Prostate gland (tissue), 2 donors: ENCODE measurements around the gene PCDHB7. TPM values are rescaled to one million over a fixed set of nuclear protein-coding genes. Genes with fewer than 3 reads are reported as not detected.
"Not testable (repeated sequence)": the region's sequence is repeated elsewhere in the genome, so short reads cannot be mapped to it uniquely, and the experiment has no call there.

ENCODE experiments used
- DNase-seq: peaks from one replicate; pipeline ENCODE4 v3.0.0-alpha.2; 2019; ENCODE audit warnings: low spot score
- H3K27ac ChIP-seq, 2 donors: fragments of 200-600 bp; sonication (generic); 2 replicates each; pipeline ENCODE4 v1.5.1; 2017 to 2019
- H3K27me3 ChIP-seq: fragments of 200-600 bp; sonication (generic); replicated peaks from 2 replicates; pipeline ENCODE4 v1.5.1; 2019; ENCODE audit not compliant: insufficient read depth
- H3K36me3 ChIP-seq, 2 donors: fragments of 200-600 bp; sonication (generic); 1 replicate in 1 of 2; 2 replicates in 1 of 2; pipeline versions ENCODE4 v1.5.1 to v1.8.1; 2017 to 2019
- H3K4me1 ChIP-seq: fragments of 200-600 bp; sonication (generic); replicated peaks from 2 replicates; pipeline ENCODE4 v1.5.1; 2019
- H3K4me3 ChIP-seq, 2 donors: fragments of 200-600 bp; sonication (generic); 2 replicates each; pipeline ENCODE4 v1.5.1; 2017 to 2019
- H3K9me3 ChIP-seq: fragments of 200-600 bp; sonication (generic); 2 replicates; pipeline ENCODE4 v1.5.1; 2017
- CTCF ChIP-seq, 4 experiments: fragments of 200-600 bp in 2 of 4; fragments of 450-650 bp in 2 of 4; sonication (generic) in 2 of 4; IDR thresholded peaks; 1 replicate in 3 of 4; 2 replicates in 1 of 4; pipeline ENCODE4 v1.5.1; 2016 to 2019; ENCODE audit warnings: antibody characterized with exemption in 4 of 4, mild to moderate bottlenecking in 2 of 4, moderate library complexity in 2 of 4
- POLR2A ChIP-seq: fragments of 450-650 bp; IDR thresholded peaks from one replicate; pipeline ENCODE4 v1.6.1; 2016; ENCODE audit warnings: antibody characterized with exemption, mild to moderate bottlenecking
- POLR2AphosphoS5 ChIP-seq: sonication (generic); formaldehyde crosslinking; IDR thresholded peaks from one replicate; pipeline ENCODE4 v1.6.1; 2017; ENCODE audit warnings: antibody characterized with exemption
- WGBS: methylation state at CpG from one replicate; pipeline ENCODE4 v1.1.5; 2018; 5-methylcytosine and 5-hydroxymethylcytosine counted together
- intact Hi-C: fragments of 100-400 bp; cut with DNase I; formaldehyde crosslinking; loops from one replicate; pipeline ENCODE4 v1.14.2; 2022
- total RNA-seq, 2 donors: library from RNA; depleted of rRNA; stranded (reverse); fragments of >200 nt; gene quantifications; one replicate each; pipeline ENCODE4 v1.1.0, GENCODE V29; 2016

The PCDHB7 gene
- total RNA-seq, 2 donors from 2014 or later = 1.2 to 1.9 TPM

GRCh38 chr5:141180313-141180712, 7.9 kb downstream of the PCDHB7 start:
- Histone ChIP-seq H3K27ac (no peak overlapping the region), H3K27me3 (no peaks in the 10 kb centered on the region), H3K4me3 (no peak overlapping the region), H3K4me1 (no peaks in the 10 kb centered on the region), H3K9me3 (peaks cover 3% of the 10 kb centered on the region), H3K36me3 (no peaks in the 10 kb centered on the region)
- 12% methylated on average over 1 of the region's 1 CpG for WGBS
- intact Hi-C loops = no loop called here
- DNase-seq = no peak
- TF ChIP-seq POLR2AphosphoS5 (no peak), CTCF (IDR thresholded peaks at IDR 0.05) (no peak), POLR2A (no peak)

GRCh38 chr5:141182248-141182647, 9.8 kb downstream of the PCDHB7 start, which contains the start of gene PCDHB16:
Gene PCDHB16, plus strand, starts transcription at chr5:141182387. Its CDS starts 173 bp downstream, at chr5:141182560.
- Histone ChIP-seq H3K36me3 (no peaks in the 10 kb centered on the region), H3K27me3 (no peaks in the 10 kb centered on the region), H3K4me3 (no peak within 1 kb of the TSS), H3K9me3 (peaks cover 3% of the 10 kb centered on the region), H3K27ac (no peak within 1 kb of the TSS), H3K4me1 (no peaks in the 10 kb centered on the region)
- no peak for TF ChIP-seq POLR2A
- TF ChIP-seq POLR2AphosphoS5 = no peak
- no peak for TF ChIP-seq CTCF (IDR thresholded peaks at IDR 0.05)
- intact Hi-C loops = no loop called here
- WGBS = 12% methylated on average over 13 of the region's 13 CpGs
- no peak for DNase-seq

DNA sequence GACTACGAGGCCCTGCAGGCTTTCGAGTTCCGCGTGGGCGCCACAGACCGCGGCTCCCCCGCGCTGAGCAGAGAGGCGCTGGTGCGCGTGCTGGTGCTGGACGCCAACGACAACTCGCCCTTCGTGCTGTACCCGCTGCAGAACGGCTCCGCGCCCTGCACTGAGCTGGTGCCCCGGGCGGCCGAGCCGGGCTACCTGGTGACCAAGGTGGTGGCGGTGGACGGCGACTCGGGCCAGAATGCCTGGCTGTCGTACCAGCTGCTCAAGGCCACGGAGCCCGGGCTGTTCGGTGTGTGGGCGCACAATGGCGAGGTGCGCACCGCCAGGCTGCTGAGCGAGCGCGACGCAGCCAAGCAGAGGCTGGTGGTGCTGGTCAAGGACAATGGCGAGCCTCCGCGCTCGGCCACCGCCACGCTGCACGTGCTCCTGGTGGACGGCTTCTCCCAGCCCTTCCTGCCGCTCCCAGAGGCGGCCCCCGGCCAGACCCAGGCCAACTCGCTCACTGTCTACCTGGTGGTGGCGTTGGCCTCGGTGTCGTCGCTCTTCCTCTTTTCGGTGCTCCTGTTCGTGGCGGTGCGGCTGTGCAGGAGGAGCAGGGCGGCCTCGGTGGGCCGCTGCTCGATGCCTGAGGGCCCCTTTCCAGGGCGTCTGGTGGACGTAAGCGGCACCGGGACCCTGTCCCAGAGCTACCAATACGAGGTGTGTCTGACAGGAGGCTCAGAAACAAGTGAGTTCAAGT, 11.8 kb downstream of the PCDHB7 start:
- 26% methylated on average over 38 of the region's 69 CpGs for WGBS
- H3K4me1 ChIP-seq, DNase-seq, H3K27ac ChIP-seq, H3K4me3 ChIP-seq, H3K36me3 ChIP-seq, H3K27me3 ChIP-seq, intact Hi-C loops, H3K9me3 ChIP-seq: not testable (repeated sequence)

- H3K4me3 ChIP-seq = no peak within 1 kb of the TSS
- TF ChIP-seq CTCF (IDR thresholded peaks at IDR 0.05) (no peak), POLR2AphosphoS5 (no peak), POLR2A (no peak)
- no peak for DNase-seq
- H3K9me3 ChIP-seq = peaks cover 3% of the 10 kb centered on the region
- H3K36me3 ChIP-seq = no peaks in the 10 kb centered on the region
- intact Hi-C loops = no loop called here
- H3K27me3 ChIP-seq = no peaks in the 10 kb centered on the region
- H3K4me1 ChIP-seq = no peaks in the 10 kb centered on the region
- WGBS = 13% methylated on average over 9 of the region's 9 CpGs
- H3K27ac ChIP-seq = no peak within 1 kb of the TSS
Observed at GRCh38 chr5:141186897-141187512, 14.6 kb downstream of the PCDHB7 start, which contains the start of gene PCDHB9. Gene PCDHB9, plus strand, starts transcription at chr5:141187161. Its CDS starts 158 bp downstream, at chr5:141187319.

GRCh38 chr5:141188682-141189081, 16.2 kb downstream of the PCDHB7 start:
- H3K9me3 ChIP-seq, H3K27me3 ChIP-seq, H3K27ac ChIP-seq, H3K4me1 ChIP-seq, DNase-seq, H3K4me3 ChIP-seq, intact Hi-C loops, H3K36me3 ChIP-seq: not testable (repeated sequence)
- WGBS = 16% methylated on average over 4 of the region's 37 CpGs

DNA sequence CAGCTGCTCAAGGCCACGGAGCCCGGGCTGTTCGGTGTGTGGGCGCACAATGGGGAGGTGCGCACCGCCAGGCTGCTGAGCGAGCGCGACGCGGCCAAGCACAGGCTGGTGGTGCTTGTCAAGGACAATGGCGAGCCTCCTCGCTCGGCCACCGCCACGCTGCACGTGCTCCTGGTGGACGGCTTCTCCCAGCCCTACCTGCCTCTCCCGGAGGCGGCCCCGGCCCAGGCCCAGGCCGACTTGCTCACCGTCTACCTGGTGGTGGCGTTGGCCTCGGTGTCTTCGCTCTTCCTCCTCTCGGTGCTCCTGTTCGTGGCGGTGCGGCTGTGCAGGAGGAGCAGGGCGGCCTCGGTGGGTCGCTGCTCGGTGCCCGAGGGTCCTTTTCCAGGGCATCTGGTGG, 16.7 kb downstream of the PCDHB7 start:
- H3K36me3 ChIP-seq, intact Hi-C loops, H3K27me3 ChIP-seq, H3K9me3 ChIP-seq, H3K4me1 ChIP-seq, H3K27ac ChIP-seq, H3K4me3 ChIP-seq, DNase-seq: not testable (repeated sequence)
- 30% methylated on average over 24 of the region's 35 CpGs for WGBS
